A549 (cell line): ENCODE measurements around the gene ST8SIA1. TPM values are rescaled to one million over a fixed set of nuclear protein-coding genes. Genes with fewer than 3 reads are reported as not detected.

ENCODE experiments used
- ATAC-seq, 2 experiments: fragments of 200-7000 bp in 1 of 2; fragments of >200 bp in 1 of 2; cut with Nextera tagmentation in 1 of 2; cut with Tn5 transposase in 1 of 2; 3 replicates each; pipeline versions ENCODE4 v1.8.0 to v1.9.1; 2018 to 2020; ENCODE audit warnings: mild to moderate bottlenecking in 1 of 2, moderate library complexity in 1 of 2
- CTCF ChIA-PET: fragments of 300-600 bp; sonication (Branson Sonifier 250); formaldehyde crosslinking; extraction: SDS; loops from one replicate; lab custom pipeline; 2021; ENCODE audit warnings: antibody characterized with exemption, inconsistent platforms; lab: Yijun Ruan, JAX
- POLR2A ChIA-PET: fragments of 350-600 bp; formaldehyde crosslinking; extraction: SDS; loops from one replicate; lab custom pipeline; 2021; ENCODE audit warnings: antibody characterized with exemption, inconsistent platforms; lab: Yijun Ruan, JAX
- DNase-seq, 2 experiments: peaks; one replicate each; pipeline versions ENCODE4 v3.0.0 to v3.0.0-alpha.2; 2011 to 2016; ENCODE audit warnings: low read depth in 1 of 2, low spot score in 1 of 2
- FAIRE-seq: peaks from 2 replicates; lab custom pipeline; 2011; peaks lifted over from hg19 to GRCh38; lab: Jason Lieb, UNC
- H3K27ac ChIP-seq, 2 experiments: fragments of >200 bp; sonication (Bioruptor Twin); formaldehyde crosslinking; 3 replicates each; pipeline ENCODE4 v1.5.1; 2016 to 2017
- H3K4me1 ChIP-seq: fragments of >200 bp; sonication (Bioruptor Twin); formaldehyde crosslinking; 3 replicates; pipeline ENCODE4 v1.6.1; 2016
- H3K4me2 ChIP-seq: fragments of >200 bp; sonication (Bioruptor Twin); formaldehyde crosslinking; 3 replicates; pipeline ENCODE4 v1.6.1; 2016
- H3K4me3 ChIP-seq: fragments of >200 bp; sonication (Bioruptor Twin); formaldehyde crosslinking; 3 replicates; pipeline ENCODE4 v1.5.1; 2016
- H3K9me3 ChIP-seq: fragments of >200 bp; sonication (Bioruptor Twin); formaldehyde crosslinking; 3 replicates; pipeline ENCODE4 v1.6.1; 2016
- BHLHE40 ChIP-seq: IDR thresholded peaks from 2 replicates; pipeline ENCODE4 v1.6.1; 2012; ENCODE audit warnings: low read depth, low read length, inconsistent platforms
- CBX8 ChIP-seq: fragments of 200-600 bp; sonication (generic); IDR thresholded peaks from 2 replicates; pipeline ENCODE4 v1.6.1; 2016
- CHD2 ChIP-seq: fragments of 150-350 bp; IDR thresholded peaks from 2 replicates; pipeline ENCODE4 v1.6.1; 2014; ENCODE audit warnings: low read length; ENCODE audit not compliant: partially characterized antibody
- CHD4 ChIP-seq: fragments of 200-600 bp; sonication (generic); IDR thresholded peaks from 2 replicates; pipeline ENCODE4 v1.6.1; 2016; ENCODE audit warnings: antibody characterized with exemption, mild to moderate bottlenecking, borderline replicate concordance
- E2F6 ChIP-seq: IDR thresholded peaks from 2 replicates; pipeline ENCODE4 v1.6.1; 2012; ENCODE audit warnings: low read depth, borderline replicate concordance
- EHF ChIP-seq: fragments of 250-450 bp; sonication (Bioruptor Pico); IDR thresholded peaks from 2 replicates; pipeline ENCODE4 v1.5.0; 2020; ENCODE audit warnings: mild to moderate bottlenecking
- FOSL2 ChIP-seq, 2 experiments: fragments of 450-650 bp in 1 of 2; fragments of >200 bp in 1 of 2; sonication (Bioruptor Twin) in 1 of 2; formaldehyde crosslinking; IDR thresholded peaks; 2 replicates each; pipeline versions ENCODE4 v1.5.0 to v1.6.1; 2016 to 2020; ENCODE audit warnings: mild to moderate bottlenecking in 1 of 2, moderate library complexity in 1 of 2
- GATA3 ChIP-seq: IDR thresholded peaks from 2 replicates; pipeline ENCODE4 v1.6.1; 2012; ENCODE audit warnings: borderline replicate concordance
- HES2 ChIP-seq: fragments of >200 bp; sonication (Bioruptor Twin); formaldehyde crosslinking; IDR thresholded peaks from 2 replicates; pipeline ENCODE4 v1.6.1; 2016
- HEYL ChIP-seq: fragments of 250-450 bp; sonication (Bioruptor Pico); IDR thresholded peaks from 2 replicates; pipeline ENCODE4 v1.8.0; 2021; ENCODE audit warnings: mild to moderate bottlenecking, moderate library complexity
- HOXB13 ChIP-seq: fragments of 250-450 bp; sonication (Bioruptor Pico); IDR thresholded peaks from 2 replicates; pipeline ENCODE4 v1.5.0; 2020; ENCODE audit warnings: low read depth, mild to moderate bottlenecking, moderate library complexity
- JUNB ChIP-seq: fragments of >200 bp; sonication (Bioruptor Twin); formaldehyde crosslinking; IDR thresholded peaks from 2 replicates; pipeline ENCODE4 v1.6.1; 2016
- MAX ChIP-seq: IDR thresholded peaks from 2 replicates; pipeline ENCODE4 v1.6.1; 2012
- MAZ ChIP-seq: fragments of 150-350 bp; IDR thresholded peaks from 2 replicates; pipeline ENCODE4 v1.6.1; 2014; ENCODE audit warnings: antibody characterized with exemption, low read depth, low read length, borderline replicate concordance
- NFE2L2 ChIP-seq: fragments of 150-350 bp; conservative IDR thresholded peaks from 2 replicates; pipeline ENCODE4 v1.6.1; 2014; ENCODE audit warnings: low read length
- NR3C1 ChIP-seq: fragments of >200 bp; sonication (Bioruptor Twin); formaldehyde crosslinking; IDR thresholded peaks from 3 replicates; pipeline ENCODE4 v1.6.1; 2017
- PBX3 ChIP-seq: IDR thresholded peaks from 2 replicates; pipeline ENCODE4 v1.6.1; 2012
- PHF8 ChIP-seq: fragments of 200-600 bp; sonication (generic); IDR thresholded peaks from 2 replicates; pipeline ENCODE4 v1.6.1; 2016; ENCODE audit warnings: low read depth, mild to moderate bottlenecking, antibody characterized with exemption, moderate library complexity, borderline replicate concordance
- POLR2A ChIP-seq: IDR thresholded peaks from 2 replicates; pipeline ENCODE4 v1.6.1; 2012; ENCODE audit warnings: mild to moderate bottlenecking, low read length
- RAD21 ChIP-seq, 2 experiments: fragments of >200 bp in 1 of 2; sonication (Bioruptor Twin) in 1 of 2; formaldehyde crosslinking in 1 of 2; IDR thresholded peaks in 1 of 2; conservative IDR thresholded peaks in 1 of 2; 2 replicates in 1 of 2; 3 replicates in 1 of 2; pipeline ENCODE4 v1.6.1; 2012 to 2018; ENCODE audit warnings: inconsistent platforms in 1 of 2
- REST ChIP-seq: fragments of 200-600 bp; sonication (generic); IDR thresholded peaks from 2 replicates; pipeline ENCODE4 v1.6.1; 2016; ENCODE audit warnings: antibody characterized with exemption, mild to moderate bottlenecking, moderate library complexity
- RFX5 ChIP-seq: fragments of 450-650 bp; IDR thresholded peaks from 2 replicates; pipeline ENCODE4 v1.7.1; 2014; ENCODE audit warnings: antibody characterized with exemption, mild to moderate bottlenecking, moderate library complexity
- TFCP2L1 ChIP-seq: fragments of 250-450 bp; sonication (Bioruptor Pico); IDR thresholded peaks from 2 replicates; pipeline ENCODE4 v1.5.0; 2021; ENCODE audit warnings: mild to moderate bottlenecking
- ZNF302 ChIP-seq: fragments of 250-450 bp; sonication (Bioruptor Pico); IDR thresholded peaks from 2 replicates; pipeline ENCODE4 v1.9.0; 2021; ENCODE audit warnings: inconsistent platforms, mild to moderate bottlenecking, moderate library complexity
- ZSCAN20 ChIP-seq: fragments of 250-450 bp; sonication (Bioruptor Pico); IDR thresholded peaks from 2 replicates; pipeline ENCODE4 v1.8.0; 2022; ENCODE audit warnings: mild to moderate bottlenecking, moderate library complexity
- WGBS: methylation state at CpG from one replicate; pipeline ENCODE4 v1.1.6; 2017; ENCODE audit errors: missing lambda C conversion rate; 5-methylcytosine and 5-hydroxymethylcytosine counted together
- polyA plus RNA-seq, 4 experiments: library from polyadenylated mRNA; depleted of rRNA in 3 of 4; stranded (reverse); fragments of >200 nt; fragmentation: RNase III in 1 of 4; extraction: RNeasy Plus Mini Kit Qiagen cat#74134 plus additional on column Dnase treatment in 1 of 4; gene quantifications; 2 replicates in 3 of 4; 3 replicates in 1 of 4; pipeline ENCODE4 v1.2.3, GENCODE V29; 2011 to 2017

ST8SIA1 gene
- polyA plus RNA-seq, 2 of the 4 experiments (the other 2 are of a cell fraction): 0.41 to 1.1 TPM

- no peak for DNase-seq
Observed at GRCh38 chr12:22257100-22257499, 77.4 kb downstream of the ST8SIA1 start.

GRCh38 chr12:22256605-22257004 lies 77.9 kb downstream of the ST8SIA1 start:
- FAIRE-seq (no peak), ATAC-seq (no peak), DNase-seq (no peak)
- WGBS: 81% methylated on average over 1 of the region's 1 CpG
- ChIA-PET CTCF (interaction anchor here (1.2 to 1.9 kb wide), 2 partner anchors 25 to 79 kb away, joined by 3 to 4 read pairs; no protein-coding TSS in a partner anchor), POLR2A (no interaction called here)
- H3K4me1 ChIP-seq: no peaks in the 10 kb centered on the region
- no peak overlapping the region for H3K4me3 ChIP-seq
- no peak overlapping the region for H3K4me2 ChIP-seq
- H3K9me3 ChIP-seq: no peaks in the 10 kb centered on the region
- no peak overlapping the region for H3K27ac ChIP-seq
- TF ChIP-seq RAD21 (conservative IDR thresholded peaks at IDR 0.05 in 1 of 2, IDR thresholded peaks at IDR 0.05 in 1 of 2): no peak
- TF ChIP-seq EHF: no peak
- TF ChIP-seq FOSL2 (IDR thresholded peaks at IDR 0.05): no peak
- no peak for TF ChIP-seq FOSL2 (CRISPR knock-in tag; IDR thresholded peaks at IDR 0.05)

More at GRCh38 chr12:22257100-22257499, 77.4 kb downstream of the ST8SIA1 start:
- H3K4me1 ChIP-seq: no peaks in the 10 kb centered on the region
- TF ChIP-seq FOSL2 (IDR thresholded peaks at IDR 0.05) (no peak), FOSL2 (CRISPR knock-in tag; IDR thresholded peaks at IDR 0.05) (no peak), RFX5 (no peak), E2F6 (no peak), HOXB13 (CRISPR knock-in tag) (no peak), HES2 (no peak), JUNB (no peak), NFE2L2 (no peak)
- ChIA-PET POLR2A (no interaction called here), CTCF (interaction anchor here (1.2 to 1.9 kb wide), 2 partner anchors 25 to 78 kb away, joined by 3 to 4 read pairs; no protein-coding TSS in a partner anchor)
- H3K4me2 ChIP-seq: no peak overlapping the region
- no peak overlapping the region for H3K27ac ChIP-seq
- FAIRE-seq (no peak), ATAC-seq (no peak)
- WGBS: 57% methylated on average over 6 of the region's 6 CpGs
- no peaks in the 10 kb centered on the region for H3K9me3 ChIP-seq
- no peak overlapping the region for H3K4me3 ChIP-seq

- WGBS: 60% methylated on average over 7 of the region's 7 CpGs
- Histone ChIP-seq H3K27ac (no peak overlapping the region), H3K4me1 (no peaks in the 10 kb centered on the region), H3K4me3 (no peak overlapping the region), H3K9me3 (no peaks in the 10 kb centered on the region)
- ATAC-seq (no peak), FAIRE-seq (no peak)
- no peak for TF ChIP-seq GATA3
- no peak for TF ChIP-seq RAD21 (conservative IDR thresholded peaks at IDR 0.05 in 1 of 2, IDR thresholded peaks at IDR 0.05 in 1 of 2)
- no peak for TF ChIP-seq BHLHE40
- TF ChIP-seq, all 56 proteins: peak for 0
- ChIA-PET CTCF (interaction anchor here (0.5 to 1.9 kb wide), 3 partner anchors 24 to 173 kb away, joined by 3 to 4 read pairs (median 3); no protein-coding TSS in a partner anchor), POLR2A (no interaction called here)
- DNase-seq: no peak
- no peak overlapping the region for H3K4me2 ChIP-seq
Observed at GRCh38 chr12:22256041-22256441, 78.5 kb downstream of the ST8SIA1 start.

GRCh38 chr12:22255097-22255496 lies 79.4 kb downstream of the ST8SIA1 start:
- Histone ChIP-seq H3K27ac (no peak overlapping the region), H3K4me1 (no peaks in the 10 kb centered on the region), H3K9me3 (no peaks in the 10 kb centered on the region), H3K4me3 (no peak overlapping the region), H3K4me2 (no peak overlapping the region)
- WGBS: 65% methylated on average over 11 of the region's 11 CpGs
- ChIA-PET CTCF (interaction anchor here (1.9 kb wide), 1 partner anchor 80 kb away, joined by 4 read pairs; no protein-coding TSS in a partner anchor), POLR2A (no interaction called here)
- ATAC-seq: no peak
- no peak for DNase-seq
- no peak for FAIRE-seq
- no peak for TF ChIP-seq CHD4
- no peak for TF ChIP-seq ZNF302 (CRISPR knock-in tag)
- no peak for TF ChIP-seq EHF
- TF ChIP-seq CHD2: no peak
- no peak for TF ChIP-seq TFCP2L1 (CRISPR knock-in tag)
- TF ChIP-seq GATA3: no peak
- TF ChIP-seq NR3C1: no peak
- TF ChIP-seq POLR2A: no peak
- TF ChIP-seq REST: no peak
- no peak for TF ChIP-seq CBX8
- no peak for TF ChIP-seq PHF8
- TF ChIP-seq ZSCAN20 (CRISPR knock-in tag): no peak
- no peak for TF ChIP-seq MAZ
- no peak for TF ChIP-seq PBX3
- no peak for TF ChIP-seq MAX
- no peak for TF ChIP-seq HEYL (CRISPR knock-in tag)
